ENCODE results near the gene GULP1.

Gene GULP1

GRCh38 chr2:188609321-188610049, 317.8 kb downstream of the GULP1 start:
- H3K9me3 Mint-ChIP-seq = peaks cover 5% of the 10 kb centered on the region
- DNase-seq = no peak

GRCh38 chr2:188610050-188610444, 318.4 kb downstream of the GULP1 start:
- peaks cover 5% of the 10 kb centered on the region for H3K9me3 Mint-ChIP-seq
- H3K4me3 Mint-ChIP-seq = no peak overlapping the region
- H3K36me3 Mint-ChIP-seq (ENCODE audit: low read depth) = no peaks in the 10 kb centered on the region
- no peaks in the 10 kb centered on the region for H3K4me1 Mint-ChIP-seq
- DNase-seq = no peak
- H3K27ac Mint-ChIP-seq = no peak overlapping the region
- no peaks in the 10 kb centered on the region for H3K27me3 Mint-ChIP-seq (ENCODE audit: low read depth, poor library complexity)
- TF ChIP-seq CTCF (IDR thresholded peaks at IDR 0.05) = no peak

More at GRCh38 chr2:188609321-188610049, 317.8 kb downstream of the GULP1 start:
- H3K4me3 Mint-ChIP-seq = no peak overlapping the region
- H3K27ac Mint-ChIP-seq = no peak overlapping the region
- H3K36me3 Mint-ChIP-seq (ENCODE audit: low read depth) = no peaks in the 10 kb centered on the region
- no peaks in the 10 kb centered on the region for H3K4me1 Mint-ChIP-seq
- no peaks in the 10 kb centered on the region for H3K27me3 Mint-ChIP-seq (ENCODE audit: low read depth, poor library complexity)
- no peak for TF ChIP-seq CTCF (IDR thresholded peaks at IDR 0.05)

- Mint-ChIP-seq H3K4me3 (no peak overlapping the region), H3K9me3 (peaks cover 2% of the 10 kb centered on the region), H3K36me3 (ENCODE audit: low read depth) (no peaks in the 10 kb centered on the region), H3K27me3 (ENCODE audit: low read depth, poor library complexity) (no peaks in the 10 kb centered on the region), H3K4me1 (no peaks in the 10 kb centered on the region), H3K27ac (no peak overlapping the region)
- no peak for DNase-seq
- TF ChIP-seq CTCF (IDR thresholded peaks at IDR 0.05) = no peak
Observed at GRCh38 chr2:188610827-188611226, 319.2 kb downstream of the GULP1 start.

- no peak for DNase-seq
- no peak overlapping the region for H3K27ac Mint-ChIP-seq
- TF ChIP-seq CTCF (IDR thresholded peaks at IDR 0.05) = no peak
- peaks cover 11% of the 10 kb centered on the region for H3K4me1 Mint-ChIP-seq
- no peaks in the 10 kb centered on the region for H3K36me3 Mint-ChIP-seq (ENCODE audit: low read depth)
- H3K9me3 Mint-ChIP-seq = no peaks in the 10 kb centered on the region
- no peak overlapping the region for H3K4me3 Mint-ChIP-seq
- no peaks in the 10 kb centered on the region for H3K27me3 Mint-ChIP-seq (ENCODE audit: low read depth, poor library complexity)
Observed at GRCh38 chr2:188619146-188619545, 327.5 kb downstream of the GULP1 start.

GRCh38 chr2:188620916-188621315, 329.2 kb downstream of the GULP1 start:
- no peak for DNase-seq
- no peak overlapping the region for H3K4me3 Mint-ChIP-seq
- H3K9me3 Mint-ChIP-seq = no peaks in the 10 kb centered on the region
- H3K27ac Mint-ChIP-seq = no peak overlapping the region
- no peaks in the 10 kb centered on the region for H3K27me3 Mint-ChIP-seq (ENCODE audit: low read depth, poor library complexity)
- peaks cover 16% of the 10 kb centered on the region for H3K4me1 Mint-ChIP-seq
- TF ChIP-seq CTCF (IDR thresholded peaks at IDR 0.05) = no peak
- H3K36me3 Mint-ChIP-seq (ENCODE audit: low read depth) = no peaks in the 10 kb centered on the region
